A549 (cell line): ENCODE measurements around the gene ZNF213. TPM values are rescaled to one million over a fixed set of nuclear protein-coding genes. Genes with fewer than 3 reads are reported as not detected.

ENCODE experiments used
- ATAC-seq, 2 experiments: fragments of 200-7000 bp in 1 of 2; fragments of >200 bp in 1 of 2; cut with Nextera tagmentation in 1 of 2; cut with Tn5 transposase in 1 of 2; 3 replicates each; pipeline versions ENCODE4 v1.8.0 to v1.9.1; 2018 to 2020; ENCODE audit warnings: mild to moderate bottlenecking in 1 of 2, moderate library complexity in 1 of 2
- CTCF ChIA-PET: fragments of 300-600 bp; sonication (Branson Sonifier 250); formaldehyde crosslinking; extraction: SDS; loops from one replicate; lab custom pipeline; 2021; ENCODE audit warnings: antibody characterized with exemption, inconsistent platforms; lab: Yijun Ruan, JAX
- POLR2A ChIA-PET: fragments of 350-600 bp; formaldehyde crosslinking; extraction: SDS; loops from one replicate; lab custom pipeline; 2021; ENCODE audit warnings: antibody characterized with exemption, inconsistent platforms; lab: Yijun Ruan, JAX
- DNase-seq, 2 experiments: peaks; one replicate each; pipeline versions ENCODE4 v3.0.0 to v3.0.0-alpha.2; 2011 to 2016; ENCODE audit warnings: low read depth in 1 of 2, low spot score in 1 of 2
- FAIRE-seq: peaks from 2 replicates; lab custom pipeline; 2011; peaks lifted over from hg19 to GRCh38; lab: Jason Lieb, UNC
- H3K27ac ChIP-seq, 2 experiments: fragments of >200 bp; sonication (Bioruptor Twin); formaldehyde crosslinking; 3 replicates each; pipeline ENCODE4 v1.5.1; 2016 to 2017
- H3K4me1 ChIP-seq: fragments of >200 bp; sonication (Bioruptor Twin); formaldehyde crosslinking; 3 replicates; pipeline ENCODE4 v1.6.1; 2016
- H3K4me2 ChIP-seq: fragments of >200 bp; sonication (Bioruptor Twin); formaldehyde crosslinking; 3 replicates; pipeline ENCODE4 v1.6.1; 2016
- H3K4me3 ChIP-seq: fragments of >200 bp; sonication (Bioruptor Twin); formaldehyde crosslinking; 3 replicates; pipeline ENCODE4 v1.5.1; 2016
- H3K9me3 ChIP-seq: fragments of >200 bp; sonication (Bioruptor Twin); formaldehyde crosslinking; 3 replicates; pipeline ENCODE4 v1.6.1; 2016
- ATOH8 ChIP-seq: fragments of 250-450 bp; sonication (Bioruptor Pico); IDR thresholded peaks from 2 replicates; pipeline ENCODE4 v1.5.0; 2020; ENCODE audit warnings: low read depth, mild to moderate bottlenecking, moderate library complexity
- BCL3 ChIP-seq: fragments of >200 bp; sonication (Bioruptor Twin); formaldehyde crosslinking; IDR thresholded peaks from 3 replicates; pipeline ENCODE4 v1.6.1; 2016
- CEBPB ChIP-seq, 2 experiments: fragments of >200 bp in 1 of 2; sonication (Bioruptor Twin) in 1 of 2; formaldehyde crosslinking in 1 of 2; IDR thresholded peaks; 2 replicates each; pipeline ENCODE4 v1.6.1; 2012 to 2016
- CHD2 ChIP-seq: fragments of 150-350 bp; IDR thresholded peaks from 2 replicates; pipeline ENCODE4 v1.6.1; 2014; ENCODE audit warnings: low read length; ENCODE audit not compliant: partially characterized antibody
- CTCF ChIP-seq: fragments of >200 bp; sonication (Bioruptor Twin); formaldehyde crosslinking; IDR thresholded peaks from 3 replicates; pipeline ENCODE4 v1.5.1; 2016
- EHF ChIP-seq: fragments of 250-450 bp; sonication (Bioruptor Pico); IDR thresholded peaks from 2 replicates; pipeline ENCODE4 v1.5.0; 2020; ENCODE audit warnings: mild to moderate bottlenecking
- EP300 ChIP-seq, 2 experiments: fragments of >200 bp; sonication (Bioruptor Twin); formaldehyde crosslinking; IDR thresholded peaks; 2 replicates in 1 of 2; 3 replicates in 1 of 2; pipeline ENCODE4 v1.6.1; 2016 to 2017
- ESRRA ChIP-seq: fragments of 150-350 bp; IDR thresholded peaks from 2 replicates; pipeline ENCODE4 v1.6.1; 2014; ENCODE audit warnings: mild to moderate bottlenecking, low read length, borderline replicate concordance
- FOSL2 ChIP-seq, 2 experiments: fragments of 450-650 bp in 1 of 2; fragments of >200 bp in 1 of 2; sonication (Bioruptor Twin) in 1 of 2; formaldehyde crosslinking; IDR thresholded peaks; 2 replicates each; pipeline versions ENCODE4 v1.5.0 to v1.6.1; 2016 to 2020; ENCODE audit warnings: mild to moderate bottlenecking in 1 of 2, moderate library complexity in 1 of 2
- HDAC2 ChIP-seq: fragments of 200-600 bp; sonication (generic); IDR thresholded peaks from 2 replicates; pipeline ENCODE4 v1.6.1; 2016
- HMGXB4 ChIP-seq: fragments of 250-450 bp; sonication (Bioruptor Pico); IDR thresholded peaks from 2 replicates; pipeline ENCODE4 v1.5.0; 2021; ENCODE audit warnings: mild to moderate bottlenecking, moderate library complexity, borderline replicate concordance
- JUN ChIP-seq, 2 experiments: fragments of >200 bp; sonication (Bioruptor Twin); formaldehyde crosslinking; IDR thresholded peaks; 2 replicates in 1 of 2; 3 replicates in 1 of 2; pipeline ENCODE4 v1.6.1; 2016 to 2017
- KDM5A ChIP-seq: fragments of 200-600 bp; sonication (generic); IDR thresholded peaks from 2 replicates; pipeline ENCODE4 v1.6.1; 2016; ENCODE audit warnings: antibody characterized with exemption, mild to moderate bottlenecking
- MAFK ChIP-seq: fragments of 450-650 bp; IDR thresholded peaks from 2 replicates; pipeline ENCODE4 v1.6.1; 2014; ENCODE audit not compliant: partially characterized antibody
- NFE2L2 ChIP-seq: fragments of 150-350 bp; conservative IDR thresholded peaks from 2 replicates; pipeline ENCODE4 v1.6.1; 2014; ENCODE audit warnings: low read length
- RAD21 ChIP-seq, 2 experiments: fragments of >200 bp in 1 of 2; sonication (Bioruptor Twin) in 1 of 2; formaldehyde crosslinking in 1 of 2; IDR thresholded peaks in 1 of 2; conservative IDR thresholded peaks in 1 of 2; 2 replicates in 1 of 2; 3 replicates in 1 of 2; pipeline ENCODE4 v1.6.1; 2012 to 2018; ENCODE audit warnings: inconsistent platforms in 1 of 2
- RCOR1 ChIP-seq: fragments of 150-350 bp; IDR thresholded peaks from 2 replicates; pipeline ENCODE4 v1.6.1; 2014; ENCODE audit warnings: antibody characterized with exemption, low read length, low read depth
- REST ChIP-seq: fragments of 200-600 bp; sonication (generic); IDR thresholded peaks from 2 replicates; pipeline ENCODE4 v1.6.1; 2016; ENCODE audit warnings: antibody characterized with exemption, mild to moderate bottlenecking, moderate library complexity
- ZFP36 ChIP-seq: fragments of 450-650 bp; IDR thresholded peaks from 2 replicates; pipeline ENCODE4 v1.6.1; 2014; ENCODE audit warnings: borderline replicate concordance; ENCODE audit not compliant: partially characterized antibody
- WGBS: methylation state at CpG from one replicate; pipeline ENCODE4 v1.1.6; 2017; ENCODE audit errors: missing lambda C conversion rate; 5-methylcytosine and 5-hydroxymethylcytosine counted together
- polyA plus RNA-seq, 4 experiments: library from polyadenylated mRNA; depleted of rRNA in 3 of 4; stranded (reverse); fragments of >200 nt; fragmentation: RNase III in 1 of 4; extraction: RNeasy Plus Mini Kit Qiagen cat#74134 plus additional on column Dnase treatment in 1 of 4; gene quantifications; 2 replicates in 3 of 4; 3 replicates in 1 of 4; pipeline ENCODE4 v1.2.3, GENCODE V29; 2011 to 2017

ZNF213 gene
- polyA plus RNA-seq, 2 of the 4 experiments (the other 2 are of a cell fraction): 0.72 to 6.1 TPM

GRCh38 chr16:3095869-3096268 is 39.0 kb upstream of the ZNF213 start:
- ATAC-seq (peak; percentile 47 to 52; a peak in 5 of 6 replicates), FAIRE-seq (no peak), DNase-seq (peak; percentile 35 to 63)
- peaks cover 13% of the 10 kb centered on the region for H3K4me1 ChIP-seq
- H3K4me2 ChIP-seq: peak overlapping the region; percentile 19; the same call in 1 of the 3 replicates
- no peaks in the 10 kb centered on the region for H3K9me3 ChIP-seq
- TF ChIP-seq CEBPB (IDR thresholded peaks at IDR 0.05): no peak
- no peak for TF ChIP-seq REST
- TF ChIP-seq CTCF: peak; percentile 19; the same call in 2 of the 3 replicates
- TF ChIP-seq JUN (IDR thresholded peaks at IDR 0.05): no peak
- TF ChIP-seq HDAC2: no peak
- no peak for TF ChIP-seq RAD21 (conservative IDR thresholded peaks at IDR 0.05 in 1 of 2, IDR thresholded peaks at IDR 0.05 in 1 of 2)
- no peak for TF ChIP-seq CHD2
- CTCF ChIA-PET: interaction anchor here (0.9 to 10.9 kb wide), 6 partner anchors 10 to 64 kb away, joined by 3 to 124 read pairs (median 4); partner anchors contain the start of gene IL32
- POLR2A ChIA-PET: interaction anchor here (1.0 kb wide), 1 partner anchor 9 kb away, joined by 3 read pairs; no protein-coding TSS in a partner anchor
- no peak overlapping the region; a peak in 1 of 6 replicates for H3K27ac ChIP-seq
- WGBS: 23% methylated on average over 4 of the region's 4 CpGs
- no peak overlapping the region for H3K4me3 ChIP-seq

GRCh38 chr16:3096362-3096761 is 38.5 kb upstream of the ZNF213 start:
- H3K4me3 ChIP-seq: no peak overlapping the region
- DNase-seq (no peak), ATAC-seq (0 out of 6 replicates have a peak, but pooled peaks of 1 of the 2 experiments have one; percentile 25), FAIRE-seq (no peak)
- WGBS: 39% methylated on average over 5 of the region's 6 CpGs
- TF ChIP-seq ESRRA (no peak), RCOR1 (no peak), FOSL2 (IDR thresholded peaks at IDR 0.05) (no peak), FOSL2 (CRISPR knock-in tag; IDR thresholded peaks at IDR 0.05) (peak; percentile 17; the same call in 1 of the 2 replicates), EHF (CRISPR knock-in tag) (no peak)
- no peaks in the 10 kb centered on the region for H3K9me3 ChIP-seq
- no peak overlapping the region; a peak in 1 of 6 replicates for H3K27ac ChIP-seq
- peak overlapping the region; percentile 19; the same call in 1 of the 3 replicates for H3K4me2 ChIP-seq
- ChIA-PET CTCF (interaction anchor here (0.9 to 10.9 kb wide), 6 partner anchors 9 to 65 kb away, joined by 3 to 124 read pairs (median 4); partner anchors contain the start of gene IL32), POLR2A (interaction anchor here (1.0 kb wide), 1 partner anchor 8 kb away, joined by 3 read pairs; no protein-coding TSS in a partner anchor)
- H3K4me1 ChIP-seq: peaks cover 15% of the 10 kb centered on the region

GRCh38 chr16:3097266-3097665 is 37.6 kb upstream of the ZNF213 start:
- ChIA-PET POLR2A (no interaction called here), CTCF (interaction anchor here (0.6 to 10.9 kb wide), 7 partner anchors 21 to 771 kb away, joined by 3 to 124 read pairs (median 4); partner anchors contain the start of gene IL32)
- 69% methylated on average over 8 of the region's 8 CpGs for WGBS
- ATAC-seq: no peak
- FAIRE-seq: no peak
- H3K4me3 ChIP-seq: no peak overlapping the region
- H3K4me2 ChIP-seq: no peak overlapping the region
- no peaks in the 10 kb centered on the region for H3K9me3 ChIP-seq
- no peak overlapping the region for H3K27ac ChIP-seq
- H3K4me1 ChIP-seq: peaks cover 15% of the 10 kb centered on the region
- DNase-seq: no peak
- TF ChIP-seq HDAC2 (no peak), NFE2L2 (no peak), CTCF (no peak), EP300 (IDR thresholded peaks at IDR 0.05) (no peak), HMGXB4 (no peak), ATOH8 (CRISPR knock-in tag) (no peak), KDM5A (no peak), ZFP36 (no peak), BCL3 (no peak), FOSL2 (IDR thresholded peaks at IDR 0.05) (no peak), FOSL2 (CRISPR knock-in tag; IDR thresholded peaks at IDR 0.05) (no peak), MAFK (no peak)
